Measurements from ENCODE around the gene TOGARAM1.

The TOGARAM1 gene

DNA sequence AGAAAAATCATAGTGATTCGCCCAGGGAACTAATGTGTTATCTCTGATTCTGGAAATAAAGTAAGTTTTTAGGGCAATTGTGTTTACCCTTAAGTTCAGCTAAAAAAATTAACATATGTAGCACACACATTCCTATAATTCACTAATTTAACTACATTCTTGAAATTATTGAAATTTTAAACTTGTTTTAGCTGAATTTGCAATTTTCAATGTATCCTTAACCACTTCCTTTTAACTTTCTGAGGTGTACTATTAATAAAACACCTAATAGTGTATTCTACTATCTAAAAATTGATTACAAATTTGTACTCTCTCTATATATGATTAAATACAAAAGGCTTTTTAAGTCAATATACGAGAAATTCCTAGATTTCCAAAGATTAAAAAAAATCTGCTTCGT is 2.5 kb upstream of the TOGARAM1 start (continued):
- TF ChIP-seq, protein P1, sequence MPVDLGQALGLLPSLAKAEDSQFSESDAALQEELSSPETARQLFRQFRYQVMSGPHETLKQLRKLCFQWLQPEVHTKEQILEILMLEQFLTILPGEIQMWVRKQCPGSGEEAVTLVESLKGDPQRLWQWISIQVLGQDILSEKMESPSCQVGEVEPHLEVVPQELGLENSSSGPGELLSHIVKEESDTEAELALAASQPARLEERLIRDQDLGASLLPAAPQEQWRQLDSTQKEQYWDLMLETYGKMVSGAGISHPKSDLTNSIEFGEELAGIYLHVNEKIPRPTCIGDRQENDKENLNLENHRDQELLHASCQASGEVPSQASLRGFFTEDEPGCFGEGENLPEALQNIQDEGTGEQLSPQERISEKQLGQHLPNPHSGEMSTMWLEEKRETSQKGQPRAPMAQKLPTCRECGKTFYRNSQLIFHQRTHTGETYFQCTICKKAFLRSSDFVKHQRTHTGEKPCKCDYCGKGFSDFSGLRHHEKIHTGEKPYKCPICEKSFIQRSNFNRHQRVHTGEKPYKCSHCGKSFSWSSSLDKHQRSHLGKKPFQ (tag by site-specific recombination; IDR thresholded peaks at IDR 0.05), result no peak

DNA sequence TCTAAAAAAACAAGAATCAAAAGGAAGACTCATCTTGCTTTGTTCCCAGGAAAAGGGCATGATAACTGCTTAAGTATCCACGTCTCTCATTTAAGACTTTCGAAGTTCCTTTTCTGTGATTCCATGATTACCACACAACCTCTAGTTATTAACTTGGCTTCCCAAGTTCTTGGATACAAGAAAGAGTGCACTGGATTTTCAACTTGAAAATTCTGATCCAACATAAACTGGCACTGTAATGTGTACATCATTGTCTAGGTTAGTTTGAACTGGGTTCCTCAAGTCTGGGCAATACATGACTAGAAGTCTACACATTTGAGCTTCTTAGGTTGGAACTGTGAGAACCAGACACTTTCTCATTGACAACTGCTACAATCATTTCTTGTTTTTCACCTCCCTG is 1.8 kb upstream of the TOGARAM1 start:
- Histone ChIP-seq H3K4me3 (ENCODE audit: low read depth, low read length) (peak overlapping the region; percentile 91), H3K4me1 (ENCODE audit: control insufficient read depth, insufficient read depth, low read length) (peaks cover 30% of the 10 kb centered on the region), H3K27ac (ENCODE audit: extremely low read depth, low read depth, low read length) (peak overlapping the region; percentile 74; the same call in 1 of the 2 replicates), H3K36me3 (ENCODE audit: control insufficient read depth in 2 of 2, insufficient read depth in 1 of 2, low read length in 2 of 2) (no peaks in the 10 kb centered on the region; a peak in 1 of 3 replicates), H3K9me3 (ENCODE audit: control insufficient read depth, insufficient read depth, low read depth, low read length) (no peaks in the 10 kb centered on the region)
- ChIA-PET CTCF (interaction anchor here (1.1 kb wide), 1 partner anchor 47 kb away, joined by 3 read pairs; no protein-coding TSS in a partner anchor), POLR2A (interaction anchor here (0.6 to 0.7 kb wide), 2 partner anchors 134 to 136 kb away, joined by 3 to 5 read pairs; no protein-coding TSS in a partner anchor)
- TF ChIP-seq, protein P2, sequence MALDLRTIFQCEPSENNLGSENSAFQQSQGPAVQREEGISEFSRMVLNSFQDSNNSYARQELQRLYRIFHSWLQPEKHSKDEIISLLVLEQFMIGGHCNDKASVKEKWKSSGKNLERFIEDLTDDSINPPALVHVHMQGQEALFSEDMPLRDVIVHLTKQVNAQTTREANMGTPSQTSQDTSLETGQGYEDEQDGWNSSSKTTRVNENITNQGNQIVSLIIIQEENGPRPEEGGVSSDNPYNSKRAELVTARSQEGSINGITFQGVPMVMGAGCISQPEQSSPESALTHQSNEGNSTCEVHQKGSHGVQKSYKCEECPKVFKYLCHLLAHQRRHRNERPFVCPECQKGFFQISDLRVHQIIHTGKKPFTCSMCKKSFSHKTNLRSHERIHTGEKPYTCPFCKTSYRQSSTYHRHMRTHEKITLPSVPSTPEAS (tag by site-specific recombination; IDR thresholded peaks at IDR 0.05), result no peak
- TF ChIP-seq ZFP41 (tag by site-specific recombination; IDR thresholded peaks at IDR 0.05; ENCODE audit: borderline replicate concordance) (no peak), KLF1 (tag by site-specific recombination; IDR thresholded peaks at IDR 0.05) (no peak), ZNF2 (tag by site-specific recombination; IDR thresholded peaks at IDR 0.05) (no peak), HOXA7 (CRISPR knock-in tag; IDR thresholded peaks at IDR 0.05; ENCODE audit: borderline replicate concordance) (no peak), PRDM1 (tag by site-specific recombination; IDR thresholded peaks at IDR 0.05) (peak; percentile 29; the same call in 1 of the 2 replicates)
- TF ChIP-seq, protein P3, sequence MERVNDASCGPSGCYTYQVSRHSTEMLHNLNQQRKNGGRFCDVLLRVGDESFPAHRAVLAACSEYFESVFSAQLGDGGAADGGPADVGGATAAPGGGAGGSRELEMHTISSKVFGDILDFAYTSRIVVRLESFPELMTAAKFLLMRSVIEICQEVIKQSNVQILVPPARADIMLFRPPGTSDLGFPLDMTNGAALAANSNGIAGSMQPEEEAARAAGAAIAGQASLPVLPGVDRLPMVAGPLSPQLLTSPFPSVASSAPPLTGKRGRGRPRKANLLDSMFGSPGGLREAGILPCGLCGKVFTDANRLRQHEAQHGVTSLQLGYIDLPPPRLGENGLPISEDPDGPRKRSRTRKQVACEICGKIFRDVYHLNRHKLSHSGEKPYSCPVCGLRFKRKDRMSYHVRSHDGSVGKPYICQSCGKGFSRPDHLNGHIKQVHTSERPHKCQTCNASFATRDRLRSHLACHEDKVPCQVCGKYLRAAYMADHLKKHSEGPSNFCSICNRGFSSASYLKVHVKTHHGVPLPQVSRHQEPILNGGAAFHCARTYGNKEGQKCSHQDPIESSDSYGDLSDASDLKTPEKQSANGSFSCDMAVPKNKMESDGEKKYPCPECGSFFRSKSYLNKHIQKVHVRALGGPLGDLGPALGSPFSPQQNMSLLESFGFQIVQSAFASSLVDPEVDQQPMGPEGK (tag by site-specific recombination; IDR thresholded peaks at IDR 0.05), result no peak

DNA sequence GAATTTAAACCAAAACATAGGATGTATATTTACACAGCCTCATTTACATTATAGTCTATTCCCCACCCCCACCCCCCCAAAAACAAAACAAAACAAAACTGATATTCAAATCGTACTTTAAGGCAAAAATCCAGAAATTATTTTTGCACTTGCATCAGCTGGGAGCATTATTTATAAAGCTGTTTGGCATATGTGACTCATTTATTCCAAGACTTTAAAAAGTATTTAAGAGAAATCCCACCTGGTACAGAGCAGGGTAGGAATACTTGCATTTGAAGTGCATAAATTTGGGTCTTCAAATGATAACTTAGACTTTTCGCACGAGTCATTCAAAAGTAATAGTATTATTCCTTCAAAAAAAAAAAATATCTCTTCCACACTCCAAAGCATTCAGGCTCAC is 1.3 kb upstream of the TOGARAM1 start:
- no peaks in the 10 kb centered on the region for H3K9me3 ChIP-seq (ENCODE audit: control insufficient read depth, insufficient read depth, low read depth, low read length)
- peak overlapping the region; percentile 91 for H3K4me3 ChIP-seq (ENCODE audit: low read depth, low read length)
- POLR2A ChIA-PET, result interaction anchor here (0.7 to 3.0 kb wide), 4 partner anchors 8 to 174 kb away, joined by 3 to 22 read pairs (median 10); partner anchors contain the start of genes FANCM and FKBP3
- H3K27ac ChIP-seq (ENCODE audit: extremely low read depth, low read depth, low read length), result peak overlapping the region; percentile 74
- H3K36me3 ChIP-seq (ENCODE audit: control insufficient read depth in 2 of 2, insufficient read depth in 1 of 2, low read length in 2 of 2), result no peaks in the 10 kb centered on the region; a peak in 1 of 3 replicates
- peaks cover 26% of the 10 kb centered on the region for H3K4me1 ChIP-seq (ENCODE audit: control insufficient read depth, insufficient read depth, low read length)
- CTCF ChIA-PET, result interaction anchor here (1.1 kb wide), 1 partner anchor 47 kb away, joined by 3 read pairs; no protein-coding TSS in a partner anchor
- TF ChIP-seq ZFP3 (tag by site-specific recombination; IDR thresholded peaks at IDR 0.05; ENCODE audit: low read depth), result no peak
- TF ChIP-seq ZFP41 (tag by site-specific recombination; IDR thresholded peaks at IDR 0.05; ENCODE audit: borderline replicate concordance), result no peak
- no peak for TF ChIP-seq ZBTB48 (tag by site-specific recombination; IDR thresholded peaks at IDR 0.05)
- no peak for TF ChIP-seq GFI1B (tag by site-specific recombination; IDR thresholded peaks at IDR 0.05)
- TF ChIP-seq ZNF37A (tag by site-specific recombination; IDR thresholded peaks at IDR 0.05), result no peak
- no peak for TF ChIP-seq ZBTB21 (tag by site-specific recombination; IDR thresholded peaks at IDR 0.05)
- TF ChIP-seq KLF9 (tag by site-specific recombination; IDR thresholded peaks at IDR 0.05; ENCODE audit: low read depth), result no peak
- TF ChIP-seq SETDB1 (IDR thresholded peaks at IDR 0.05; ENCODE audit: insufficient read length, low read length), result no peak
- TF ChIP-seq, protein P4, sequence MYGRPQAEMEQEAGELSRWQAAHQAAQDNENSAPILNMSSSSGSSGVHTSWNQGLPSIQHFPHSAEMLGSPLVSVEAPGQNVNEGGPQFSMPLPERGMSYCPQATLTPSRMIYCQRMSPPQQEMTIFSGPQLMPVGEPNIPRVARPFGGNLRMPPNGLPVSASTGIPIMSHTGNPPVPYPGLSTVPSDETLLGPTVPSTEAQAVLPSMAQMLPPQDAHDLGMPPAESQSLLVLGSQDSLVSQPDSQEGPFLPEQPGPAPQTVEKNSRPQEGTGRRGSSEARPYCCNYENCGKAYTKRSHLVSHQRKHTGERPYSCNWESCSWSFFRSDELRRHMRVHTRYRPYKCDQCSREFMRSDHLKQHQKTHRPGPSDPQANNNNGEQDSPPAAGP (tag by site-specific recombination; IDR thresholded peaks at IDR 0.05), result no peak
